Stomach (tissue), 9 donors: Measurements from ENCODE around the gene DCTN2. TPM values are rescaled to one million over a fixed set of nuclear protein-coding genes. Genes with fewer than 3 reads are reported as not detected.
"Not testable (repeated sequence)": the region's sequence is repeated elsewhere in the genome, so short reads cannot be mapped to it uniquely, and the experiment has no call there.

Experiments used
- DNase-seq, 2 donors: peaks; one replicate each; pipeline versions ENCODE4 v3.0.0 to v3.0.0-alpha.2; 2013 to 2019
- H3K27ac ChIP-seq, 5 donors: fragments of 200-600 bp in 4 of 5; sonication (generic) in 4 of 5; one replicate each; pipeline ENCODE4 v1.5.1; 2013 to 2019; ENCODE audit warnings: mild to moderate bottlenecking in 1 of 5, moderate library complexity in 1 of 5
- H3K27me3 ChIP-seq, 3 donors: fragments of 200-600 bp; sonication (generic); one replicate each; pipeline ENCODE4 v1.5.1; 2017 to 2019; ENCODE audit warnings: mixed run types in 1 of 3
- H3K36me3 ChIP-seq, 4 donors: fragments of 200-600 bp; sonication (generic); 1 replicate in 3 of 4; 2 replicates in 1 of 4; pipeline ENCODE4 v1.5.1; 2016 to 2019
- H3K4me1 ChIP-seq, 4 donors: fragments of 200-600 bp; sonication (generic); one replicate each; pipeline ENCODE4 v1.5.1; 2016 to 2019
- H3K4me3 ChIP-seq, 4 donors: fragments of 200-600 bp; sonication (generic) in 3 of 4; one replicate each; pipeline ENCODE4 v1.5.1; 2016 to 2019; ENCODE audit warnings: mild to moderate bottlenecking in 1 of 4
- H3K9me3 ChIP-seq, 4 donors: fragments of 200-600 bp; sonication (generic); one replicate each; pipeline ENCODE4 v1.5.1; 2016 to 2019
- CTCF ChIP-seq, 7 experiments: fragments of 450-650 bp in 4 of 7; fragments of 200-600 bp in 3 of 7; sonication (generic) in 3 of 7; IDR thresholded peaks; one replicate each; pipeline ENCODE4 v1.5.1; 2016 to 2019; ENCODE audit warnings: antibody characterized with exemption in 7 of 7, control low read depth in 2 of 7, mild to moderate bottlenecking in 1 of 7
- EP300 ChIP-seq: sonication (generic); formaldehyde crosslinking; IDR thresholded peaks from one replicate; pipeline ENCODE4 v1.6.1; 2017; ENCODE audit warnings: antibody characterized with exemption
- POLR2A ChIP-seq, 4 donors: fragments of 450-650 bp; IDR thresholded peaks; one replicate each; pipeline ENCODE4 v1.6.1; 2016; ENCODE audit warnings: antibody characterized with exemption in 4 of 4, control low read depth in 2 of 4, mild to moderate bottlenecking in 1 of 4, moderate library complexity in 1 of 4
- POLR2AphosphoS5 ChIP-seq, 3 donors: sonication (generic); formaldehyde crosslinking; IDR thresholded peaks; one replicate each; pipeline ENCODE4 v1.6.1; 2016; ENCODE audit warnings: antibody characterized with exemption in 3 of 3
- WGBS, 5 donors: extraction: QIAGEN DNeasy Blood & Tissue Kit in 3 of 5; methylation state at CpG; one replicate each; pipeline versions ENCODE4 v1.1.5 to v1.1.7; 2013 to 2018; 5-methylcytosine and 5-hydroxymethylcytosine counted together
- intact Hi-C: fragments of 100-400 bp; cut with DNase I; formaldehyde crosslinking; loops from one replicate; pipeline ENCODE4 v1.15.1; 2023; ENCODE audit warnings: low total_unique reads
- polyA plus RNA-seq, 3 donors: library from polyadenylated mRNA; stranded (reverse); fragments of 200-250 nt; gene quantifications; one replicate each; pipeline ENCODE4 v1.2.3, GENCODE V29; 2013
- total RNA-seq, 5 donors: library from RNA; depleted of rRNA; stranded (reverse); fragments of >200 nt; gene quantifications; one replicate each; pipeline versions ENCODE4 v1.1.0 to v1.2.3, GENCODE V29; 2014 to 2016
- donor health status: healthy with polysubstance abuse.
- donor health status: Bipolar disorder and iron deficiency.
- donor health status: healthy.

DCTN2 gene
- total and polyA plus RNA-seq, 8 donors, result 28.6 to 177 (median 106) TPM

DNA sequence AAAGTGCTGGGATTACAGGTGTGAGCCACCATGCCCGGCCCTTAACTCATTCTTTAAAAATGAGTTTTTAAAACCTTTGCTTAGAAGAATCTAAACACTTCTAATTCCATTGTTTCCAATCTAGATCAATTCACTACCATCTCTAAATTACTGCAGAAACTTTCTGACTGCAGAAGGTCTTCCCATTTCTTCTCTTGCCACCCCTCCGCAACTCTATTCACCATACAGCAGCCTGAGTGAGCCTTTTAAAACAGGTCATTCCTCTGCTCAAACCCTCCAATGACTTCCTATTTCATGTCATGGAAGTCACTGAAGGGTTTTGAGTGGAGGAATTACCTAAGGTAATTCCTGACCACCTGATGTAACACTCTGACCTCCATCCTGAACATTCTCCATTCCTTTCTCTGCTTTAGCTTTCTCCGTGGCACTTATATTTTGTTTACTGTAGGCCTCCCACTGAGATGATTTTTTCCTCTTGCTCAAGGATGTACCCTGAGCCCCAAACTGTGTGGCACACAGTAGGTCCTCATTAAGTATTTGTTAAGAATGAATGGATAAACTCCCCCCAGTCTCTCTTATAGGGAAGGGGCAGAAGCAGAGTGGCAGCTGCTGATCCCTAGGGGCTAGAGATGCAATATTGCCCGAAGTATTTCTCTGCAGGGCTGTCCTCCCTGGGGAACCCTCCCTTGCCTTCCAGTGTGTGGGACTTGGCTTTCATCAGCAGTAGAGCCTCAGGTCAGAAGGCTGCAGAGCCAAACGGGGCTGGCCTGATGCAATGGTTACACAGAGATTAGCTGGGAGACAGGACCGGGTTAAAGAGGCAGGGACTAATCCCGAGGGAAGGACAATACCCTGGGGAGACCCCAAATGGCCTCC is 27.8 kb downstream of the DCTN2 start:
- H3K4me1 ChIP-seq, result peaks cover 46 to 84% (median 69%) of the 10 kb centered on the region in 4 donors
- peak overlapping the region; percentile 98 to 99 (median 99) for H3K27ac ChIP-seq
- intact Hi-C loops, result no loop called here
- peaks cover 38 to 42% (median 40%) of the 10 kb centered on the region in 4 donors for H3K36me3 ChIP-seq
- TF ChIP-seq EP300, result no peak
- no peak for TF ChIP-seq CTCF (IDR thresholded peaks at IDR 0.05)
- TF ChIP-seq POLR2A (IDR thresholded peaks at IDR 0.05), result no peak
- TF ChIP-seq POLR2AphosphoS5 (IDR thresholded peaks at IDR 0.05), result no peak
- no peaks in the 10 kb centered on the region for H3K9me3 ChIP-seq
- H3K4me3 ChIP-seq, result peak overlapping the region; percentile 72 to 86 (median 80)
- no peaks in the 10 kb centered on the region for H3K27me3 ChIP-seq
- peak; percentile 43 to 67 for DNase-seq
- 20 to 27% (median 24%) methylated on average over 7 of the region's 7 CpGs for WGBS, 5 donors

DNA sequence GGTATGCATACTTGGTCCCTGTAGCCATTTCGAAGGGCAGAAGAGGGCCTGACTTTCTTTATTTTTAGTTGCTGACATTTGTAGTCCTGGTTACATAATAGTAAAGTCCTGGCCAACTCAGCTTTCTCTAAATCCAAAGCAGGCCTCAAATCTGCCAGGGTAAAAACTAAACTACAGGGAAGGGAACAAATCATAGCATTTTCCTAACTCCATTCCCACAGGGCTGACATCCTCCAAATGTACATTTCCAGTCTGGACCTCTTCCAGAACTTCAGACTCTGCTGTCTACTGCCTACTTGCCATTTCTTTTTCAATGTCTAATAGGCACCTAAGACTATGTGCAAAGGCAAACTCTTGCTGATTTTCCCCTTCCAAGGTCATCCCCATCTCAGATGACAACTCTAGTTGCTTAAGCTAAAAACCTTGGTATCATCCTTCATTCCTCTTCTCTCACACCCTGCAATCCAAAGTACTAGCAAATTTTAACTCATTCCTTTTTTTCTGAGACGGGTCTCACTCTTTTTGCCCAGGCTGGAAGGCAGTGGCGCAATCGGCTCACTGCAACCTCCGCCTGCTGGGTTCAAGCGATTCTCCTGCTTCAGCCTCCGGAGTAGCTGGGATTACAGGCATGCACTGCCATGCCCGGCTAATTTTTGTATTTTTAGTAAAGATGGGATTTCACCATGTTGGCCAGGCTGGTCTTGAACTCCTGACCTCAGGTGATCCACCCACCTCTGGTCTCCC is 28.6 kb downstream of the DCTN2 start:
- Histone ChIP-seq H3K27ac (peak overlapping the region; percentile 22 to 99 (median 99)), H3K27me3 (no peaks in the 10 kb centered on the region), H3K9me3 (no peaks in the 10 kb centered on the region), H3K36me3 (peaks cover 45 to 50% (median 47%) of the 10 kb centered on the region in 4 donors), H3K4me1 (peaks cover 38 to 76% (median 61%) of the 10 kb centered on the region in 4 donors), H3K4me3 (peak overlapping the region; percentile 72 to 86 (median 80))
- TF ChIP-seq POLR2A (IDR thresholded peaks at IDR 0.05) (no peak), EP300 (no peak), CTCF (IDR thresholded peaks at IDR 0.05) (no peak), POLR2AphosphoS5 (IDR thresholded peaks at IDR 0.05) (no peak)
- no peak for DNase-seq
- intact Hi-C loops, result no loop called here
- WGBS, 5 donors, result 58 to 76% (median 73%) methylated on average over 8 of the region's 8 CpGs

- Histone ChIP-seq H3K4me1 (peaks cover 37 to 74% (median 59%) of the 10 kb centered on the region in 4 donors), H3K4me3 (peak overlapping the region in 3 of 4 donors; percentile 72 to 86 (median 85)), H3K27ac (peak overlapping the region; percentile 14 to 99 (median 99)), H3K36me3 (peaks cover 51 to 56% (median 54%) of the 10 kb centered on the region in 4 donors)
- H3K27me3 ChIP-seq, H3K9me3 ChIP-seq, DNase-seq, intact Hi-C loops: not testable (repeated sequence)
- WGBS, 5 donors, result 78 to 90% (median 85%) methylated on average over 10 of the region's 10 CpGs
Measured at GRCh38 chr12:57517718-57518117, 29.3 kb downstream of the DCTN2 start.

DNA sequence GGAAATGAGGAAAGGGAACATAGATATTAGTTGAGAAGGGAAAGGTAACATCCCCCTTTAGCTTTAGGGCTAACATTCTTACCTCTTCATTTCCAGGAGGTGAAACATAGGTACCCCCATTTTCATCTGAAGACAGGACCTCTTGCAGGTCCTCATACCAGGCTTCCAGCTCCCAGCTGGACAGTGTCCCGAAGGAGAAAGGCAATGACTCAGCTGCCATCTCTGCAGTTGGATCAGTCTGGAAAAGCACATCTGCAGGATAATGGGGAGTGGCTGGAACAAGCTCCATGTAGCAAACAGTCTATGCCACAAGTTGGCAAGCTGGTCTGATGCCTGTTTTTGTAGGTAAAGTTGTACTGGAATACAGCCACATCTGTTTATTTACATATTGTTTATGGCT is 29.8 kb downstream of the DCTN2 start:
- DNase-seq, result no peak
- Histone ChIP-seq H3K9me3 (no peaks in the 10 kb centered on the region), H3K27ac (peak overlapping the region in 4 of 5 donors; percentile 98 to 99 (median 99)), H3K36me3 (peaks cover 56 to 61% (median 59%) of the 10 kb centered on the region in 4 donors), H3K4me3 (peak overlapping the region in 2 of 4 donors; percentile 85 to 86), H3K4me1 (peaks cover 36 to 72% (median 58%) of the 10 kb centered on the region in 4 donors), H3K27me3 (no peaks in the 10 kb centered on the region)
- TF ChIP-seq CTCF (IDR thresholded peaks at IDR 0.05) (no peak), POLR2AphosphoS5 (IDR thresholded peaks at IDR 0.05) (peak in 1 of 3 donors; percentile 6), POLR2A (IDR thresholded peaks at IDR 0.05) (no peak), EP300 (no peak)
- intact Hi-C loops, result no loop called here
- WGBS, 5 donors, result 21 to 87% (median 61%) methylated on average over 1 of the region's 1 CpG
